HG03442 (cell line): ENCODE results near the gene VIPR2.
"Not testable (repeated sequence)": the region's sequence is repeated elsewhere in the genome, so short reads cannot be mapped to it uniquely, and the experiment has no call there.

Experiments
- ATAC-seq: cut with Tn5 transposase; IDR thresholded peaks from one replicate; pipeline ENCODE4 v1.9.1; 2021; ENCODE audit warnings: mild to moderate bottlenecking, moderate library complexity; ENCODE audit not compliant: unreplicated experiment

Gene VIPR2

DNA sequence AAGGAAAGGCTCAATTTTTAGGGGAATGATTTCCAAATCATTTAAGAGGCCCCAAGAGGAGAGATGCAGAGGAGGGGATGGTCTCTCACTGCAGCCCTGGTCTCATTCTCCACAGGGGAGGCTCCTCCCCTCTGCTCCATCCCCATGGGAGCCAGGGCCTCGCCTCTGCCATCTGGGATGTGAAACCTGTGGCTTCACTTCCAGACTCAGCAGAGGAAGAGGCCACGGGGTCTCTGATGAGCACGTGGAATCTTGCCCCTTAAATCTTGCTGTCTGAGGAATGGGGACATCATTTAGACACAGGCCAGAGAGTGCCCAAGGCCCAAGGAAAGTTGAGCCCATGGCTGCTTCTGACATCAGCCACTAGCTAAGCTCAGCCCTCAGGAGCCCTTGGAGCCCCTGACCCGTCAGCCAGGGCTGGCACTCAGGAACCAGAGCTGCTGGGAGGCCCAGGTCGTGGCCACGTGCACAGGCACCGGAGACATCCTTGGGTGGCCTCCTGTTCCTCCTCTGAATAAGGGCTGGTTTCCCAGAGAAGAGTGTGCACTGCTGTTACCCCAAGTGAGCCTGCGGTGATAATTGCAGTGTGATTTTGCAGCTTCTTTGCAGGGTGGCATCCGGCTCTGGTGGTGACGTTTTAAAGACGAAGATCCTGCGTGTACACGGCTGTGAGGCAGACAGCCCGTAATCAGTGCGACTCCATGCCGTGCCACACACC, 50.5 kb downstream of the VIPR2 start:
- ATAC-seq = no peak

DNA sequence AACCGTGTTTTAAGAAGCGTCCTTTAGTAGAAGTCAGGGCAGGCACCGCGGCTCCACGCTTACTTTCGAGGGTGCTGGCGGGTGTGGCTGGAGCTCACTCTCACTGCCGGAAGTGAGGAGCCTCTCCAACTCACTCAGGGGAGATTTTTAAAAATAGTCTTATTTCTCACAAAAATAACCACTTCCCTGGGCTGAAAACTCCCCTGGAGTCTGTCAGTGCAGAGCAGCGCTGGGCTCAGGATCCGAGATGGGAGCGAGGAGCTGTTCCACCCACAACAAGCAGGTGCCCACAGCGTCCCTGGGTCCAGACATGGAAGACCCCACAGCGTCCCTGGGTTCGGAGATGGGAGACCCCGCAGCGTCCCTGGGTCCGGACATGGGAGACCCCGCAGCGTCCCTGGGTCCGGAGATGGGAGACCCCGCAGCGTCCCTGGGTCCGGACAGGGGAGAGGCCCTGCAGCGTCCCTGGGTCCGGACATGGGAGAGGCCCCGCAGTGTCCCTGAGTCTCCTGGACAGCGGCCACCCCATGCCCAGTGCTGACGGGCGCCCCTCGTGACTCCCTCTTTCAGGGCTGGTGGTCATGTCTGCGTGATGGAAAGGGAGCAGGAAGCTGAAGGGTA, 51.2 kb downstream of the VIPR2 start:
- no peak for ATAC-seq

DNA sequence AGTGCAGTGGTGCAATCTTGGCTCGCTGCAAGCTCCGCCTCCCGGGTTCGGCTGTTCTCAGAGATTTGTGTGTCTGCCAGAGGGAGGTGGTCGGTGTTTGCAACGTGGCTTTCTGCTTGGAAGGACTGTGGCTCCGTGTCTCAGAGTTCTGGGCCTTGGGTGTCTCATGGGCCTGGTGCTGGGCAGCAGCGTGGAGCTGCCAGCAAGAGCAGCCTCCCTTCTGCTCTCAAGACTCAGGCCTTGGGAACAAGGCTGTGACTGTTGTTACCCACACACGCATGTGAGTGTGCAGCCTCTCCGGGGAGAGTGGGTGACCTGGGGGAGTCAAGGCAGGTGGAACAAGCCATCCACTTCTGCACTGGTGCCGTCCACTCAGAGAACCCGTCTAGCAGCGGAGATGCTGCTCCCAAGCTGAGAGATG, 52.0 kb downstream of the VIPR2 start:
- ATAC-seq = no peak

DNA sequence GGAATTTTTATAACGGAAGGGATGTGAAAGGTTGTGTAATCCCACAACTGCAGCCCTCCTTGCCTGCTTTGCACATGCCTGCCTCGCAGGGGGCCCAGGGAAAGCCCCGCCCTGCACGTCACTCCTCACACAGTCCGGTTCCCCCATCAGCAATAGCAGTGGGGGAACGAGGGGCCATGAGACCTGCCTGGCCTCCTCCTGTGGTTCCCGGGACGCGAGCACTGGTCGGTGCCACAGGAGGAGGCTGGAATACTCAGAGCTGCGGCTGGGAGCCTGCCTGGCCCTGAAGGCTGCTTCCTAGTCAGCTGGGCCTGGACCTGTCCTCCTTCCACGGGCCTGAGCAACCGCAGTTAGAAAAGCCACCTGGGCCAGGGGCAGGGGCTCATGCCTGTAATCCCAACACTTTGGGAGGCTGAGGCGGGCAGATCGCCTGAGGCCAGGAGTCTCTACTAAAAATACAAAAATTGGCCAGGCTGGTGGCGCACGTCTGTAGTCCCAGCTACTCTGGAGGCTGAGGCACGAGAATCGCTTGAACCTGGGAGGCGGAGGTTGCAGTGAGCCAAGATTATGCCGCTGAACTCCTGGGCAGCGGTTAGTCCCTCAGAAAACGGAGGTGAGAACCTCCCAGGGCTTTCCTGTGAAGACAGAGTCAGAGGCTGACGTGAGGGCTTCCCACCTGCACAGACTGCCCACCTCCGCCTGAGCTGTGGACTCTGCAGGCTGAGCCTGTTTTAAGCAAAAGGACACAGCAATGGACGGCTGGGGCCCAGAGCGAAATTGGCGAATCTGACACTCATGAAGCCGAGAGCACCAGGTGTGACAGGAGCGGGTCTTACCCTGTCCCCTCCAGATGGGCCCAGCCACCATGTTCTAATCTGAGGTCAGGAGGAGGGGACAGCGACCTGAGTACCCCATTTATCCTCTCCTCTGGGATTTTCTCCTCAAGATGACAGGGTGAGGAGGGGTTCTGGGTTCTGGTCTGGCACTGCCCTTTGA, 52.9 kb downstream of the VIPR2 start:
- no peak for ATAC-seq

DNA sequence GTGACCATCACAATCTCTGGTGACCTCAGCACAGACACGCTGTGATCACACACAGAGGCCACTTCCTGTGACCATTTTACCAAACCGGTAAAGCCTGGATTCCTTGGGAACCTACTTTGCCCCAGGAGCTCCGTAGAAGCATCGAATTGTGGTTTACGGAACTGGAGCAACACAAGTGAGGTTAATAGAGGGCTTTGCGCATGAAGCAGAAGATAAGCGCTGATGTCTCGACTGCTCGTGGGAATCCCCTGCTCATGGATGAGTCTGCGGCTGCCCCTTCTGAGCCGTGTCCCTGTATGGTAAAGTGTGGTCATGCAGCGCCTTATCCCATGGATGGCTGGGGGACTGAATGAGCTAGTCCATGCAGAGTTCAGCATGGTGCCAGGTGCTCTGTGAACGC, 53.6 kb downstream of the VIPR2 start:
- ATAC-seq = no peak

GRCh38 chr7:159088016-159088865, 56.4 kb downstream of the VIPR2 start:
- no peak for ATAC-seq

DNA sequence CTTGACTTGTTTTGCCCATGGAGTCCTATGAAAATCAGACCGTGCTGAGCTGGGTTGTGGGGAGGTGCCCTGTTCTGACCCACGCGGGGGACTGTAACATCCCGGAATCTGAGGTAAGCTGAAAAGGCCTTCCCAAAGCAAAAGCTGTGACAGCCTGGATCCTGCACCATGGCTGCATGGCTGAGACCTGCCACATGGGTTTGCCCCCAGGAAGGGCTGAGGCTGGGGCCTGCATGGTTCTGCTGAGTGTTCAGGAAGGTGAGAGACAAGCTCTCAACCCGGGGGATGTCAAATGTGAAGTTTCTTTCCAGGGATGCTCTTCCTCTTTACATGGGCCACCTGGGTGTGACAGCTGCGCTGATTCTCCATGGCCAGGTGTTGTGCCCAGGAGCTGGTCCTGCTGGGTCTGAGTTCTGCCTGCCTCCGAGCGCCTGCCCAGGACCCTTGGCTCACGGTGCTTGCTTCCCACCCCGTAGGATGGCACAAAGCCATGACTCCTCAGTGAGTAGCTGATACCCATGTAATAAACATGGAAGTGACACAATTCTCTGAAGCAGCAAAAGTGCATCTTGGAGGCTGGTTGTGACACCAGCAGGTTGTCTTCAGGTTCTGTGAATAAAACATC, 58.3 kb downstream of the VIPR2 start:
- ATAC-seq = no peak

DNA sequence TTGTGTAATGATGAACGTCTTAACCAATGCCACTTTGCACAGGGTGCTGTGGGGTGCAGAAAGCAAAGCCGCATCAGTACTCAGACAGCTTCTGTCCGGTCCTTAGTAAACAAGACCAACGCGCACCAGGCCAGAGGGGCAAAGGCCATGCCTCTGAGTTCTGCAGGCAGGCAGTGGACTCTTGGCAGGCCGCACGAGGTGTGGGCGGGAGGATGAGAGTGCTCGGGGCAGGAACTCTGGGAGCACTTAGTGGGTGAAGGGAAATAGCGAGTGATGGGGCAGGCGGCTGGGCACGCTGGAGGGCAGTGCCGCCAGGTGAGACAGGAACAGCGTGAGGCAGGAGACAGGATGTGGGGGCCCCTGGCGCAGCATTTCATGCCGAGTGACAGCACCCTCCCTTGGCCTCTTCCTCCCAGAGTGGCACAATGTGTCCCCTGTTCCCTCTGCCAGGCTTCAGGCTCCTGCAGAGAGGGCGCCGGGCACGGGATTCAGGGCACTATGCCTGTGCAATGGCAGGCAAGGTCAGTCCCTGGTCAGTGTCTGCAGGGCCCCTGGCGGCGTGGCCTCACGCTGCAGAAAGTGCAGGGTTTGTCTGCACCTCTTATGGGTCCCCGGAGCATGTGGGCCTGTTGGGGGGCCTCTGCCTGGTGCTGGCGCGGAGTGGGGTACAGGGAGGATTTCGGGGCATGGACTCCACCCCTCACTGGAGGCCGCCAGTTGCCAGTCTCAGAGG, 60.4 kb downstream of the VIPR2 start:
- no peak for ATAC-seq

DNA sequence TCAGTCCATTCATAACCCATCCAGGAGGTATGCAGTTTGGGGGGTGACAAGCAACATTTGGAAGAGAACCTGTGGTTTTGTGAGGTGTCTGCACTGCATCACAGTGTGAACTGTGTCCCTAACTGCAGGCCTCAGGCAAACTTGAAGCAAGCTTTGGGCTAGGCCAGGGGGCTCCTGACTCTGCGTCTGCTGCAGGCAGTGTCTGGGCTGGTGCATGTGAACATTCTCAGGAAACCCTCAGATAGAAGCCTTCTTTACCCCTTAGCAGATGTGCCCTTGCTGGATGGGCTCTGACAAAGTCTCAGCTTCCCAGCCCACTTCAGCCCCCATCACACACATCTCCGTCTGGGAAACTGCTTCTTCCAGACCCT, 61.0 kb downstream of the VIPR2 start:
- ATAC-seq = no peak

- ATAC-seq = no peak
These were observed 61.5 kb downstream of the VIPR2 start for GRCh38 chr7:159083001-159083697.

- ATAC-seq = not testable (repeated sequence)
These were observed 62.6 kb downstream of the VIPR2 start for GRCh38 chr7:159082075-159082474.

DNA sequence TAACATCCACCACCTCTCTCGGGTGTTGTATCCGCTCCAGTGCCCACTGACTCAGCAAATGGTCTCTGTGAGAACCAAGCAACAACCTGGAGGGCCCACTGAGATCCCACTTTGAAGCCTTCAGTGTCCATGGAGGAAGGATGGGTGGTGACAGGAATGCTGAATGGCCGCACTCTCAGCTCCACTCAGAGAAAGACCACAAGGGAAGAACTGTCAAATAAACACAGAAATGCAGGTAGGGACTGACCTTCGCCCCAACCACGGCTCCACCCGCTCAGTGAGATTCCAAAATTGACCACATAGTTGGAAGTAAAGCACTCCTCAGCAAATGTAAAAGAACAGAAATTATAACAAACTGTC, 65.8 kb downstream of the VIPR2 start:
- no peak for ATAC-seq

GRCh38 chr7:159078193-159078910, 66.3 kb downstream of the VIPR2 start:
- ATAC-seq = no peak

- ATAC-seq = no peak
These were observed 68.3 kb downstream of the VIPR2 start for GRCh38 chr7:159076333-159076732.

GRCh38 chr7:159075563-159076238, 69.0 kb downstream of the VIPR2 start:
- no peak for ATAC-seq

DNA sequence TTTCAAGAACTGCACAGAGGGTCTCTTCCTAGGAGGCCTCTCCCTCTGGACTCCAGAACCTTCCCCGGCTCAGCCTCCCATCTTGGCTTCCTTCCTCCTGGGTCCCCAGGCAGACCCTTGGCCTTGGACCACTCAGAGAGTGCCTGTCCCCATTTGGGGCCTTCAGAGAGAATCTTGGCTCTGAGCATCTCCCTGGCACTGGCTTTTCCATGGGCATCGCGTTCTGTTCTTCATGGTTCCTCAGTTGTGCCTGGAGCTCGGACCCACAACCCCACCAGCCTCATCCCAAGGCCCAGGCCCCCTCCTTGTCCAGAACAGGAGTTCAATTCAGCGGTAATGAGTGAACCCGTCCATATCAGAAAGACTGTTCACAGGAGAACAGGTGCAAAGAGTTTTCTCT, 73.4 kb downstream of the VIPR2 start:
- ATAC-seq = no peak

DNA sequence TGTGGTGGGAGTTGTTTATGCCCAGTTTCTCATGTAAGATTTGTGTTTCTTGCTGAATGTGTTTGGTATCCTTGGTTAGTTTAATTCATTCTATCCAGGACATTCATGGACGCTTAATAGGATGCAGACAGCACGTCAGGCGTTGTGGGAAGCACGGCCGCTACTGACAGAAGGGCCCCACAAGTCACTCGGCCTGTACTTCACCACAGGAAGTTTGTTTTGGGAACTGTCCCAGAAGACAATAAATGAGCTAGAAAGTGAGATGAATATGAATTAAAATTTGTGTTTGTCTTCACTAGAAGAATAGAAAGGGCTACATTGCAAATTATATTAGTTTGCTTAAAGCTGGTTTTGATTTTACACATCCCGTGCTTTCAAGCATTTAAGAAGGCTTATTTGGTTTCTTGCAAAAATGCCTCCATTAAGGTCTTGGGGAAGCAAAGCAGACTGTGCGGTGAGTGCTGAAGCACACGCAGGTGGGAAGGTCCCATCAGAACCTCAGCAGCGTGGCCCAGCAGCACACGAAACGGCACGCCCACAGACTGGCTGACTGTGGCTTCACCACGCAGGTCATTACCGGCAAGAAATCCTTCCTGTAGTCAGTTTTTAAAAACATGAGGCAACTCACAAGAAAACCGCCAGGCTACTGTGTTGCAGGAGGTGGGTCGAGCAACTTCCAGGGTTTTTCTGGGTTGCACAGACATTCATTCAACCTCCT, 74.1 kb downstream of the VIPR2 start:
- ATAC-seq = no peak
